ENCODE results near the gene SLC19A1. TPM values are rescaled to one million over a fixed set of nuclear protein-coding genes. Genes with fewer than 3 reads are reported as not detected.

Gene SLC19A1
- total and polyA plus RNA-seq, 2 donors from 2014 or later = 5.1 to 7.2 TPM

GRCh38 chr21:45551783-45552695, 9.8 kb upstream of the SLC19A1 start:
- no peak for FAIRE-seq
- Histone ChIP-seq H3K36me3 (ENCODE audit: control insufficient read depth in 2 of 3, insufficient read depth in 3 of 3, low read length in 3 of 3) (no peaks in the 10 kb centered on the region), H3K4me3 (ENCODE audit: low read length in 3 of 3) (no peak overlapping the region), H3K9ac (ENCODE audit: low read length in 3 of 3) (no peak overlapping the region), H3K27ac (ENCODE audit: low read depth in 2 of 2, low read length in 2 of 2) (no peak overlapping the region), H3K4me1 (ENCODE audit: control insufficient read depth in 2 of 3, insufficient read depth in 2 of 3, low read depth in 1 of 3, low read length in 3 of 3) (peaks cover 0 to 2% (median 0%) of the 10 kb centered on the region in 3 donors), H3K9me3 (ENCODE audit: control insufficient read depth in 2 of 3, insufficient read depth in 1 of 3, low read length in 3 of 3) (no peaks in the 10 kb centered on the region), H3K27me3 (ENCODE audit: control insufficient read depth, insufficient read depth, low read length) (no peaks in the 10 kb centered on the region)
- peak in 2 of 5 donors; percentile 47 to 72 for DNase-seq
- intact Hi-C loops (cut with DNase I) = no loop called here
- TF ChIP-seq, protein P1, sequence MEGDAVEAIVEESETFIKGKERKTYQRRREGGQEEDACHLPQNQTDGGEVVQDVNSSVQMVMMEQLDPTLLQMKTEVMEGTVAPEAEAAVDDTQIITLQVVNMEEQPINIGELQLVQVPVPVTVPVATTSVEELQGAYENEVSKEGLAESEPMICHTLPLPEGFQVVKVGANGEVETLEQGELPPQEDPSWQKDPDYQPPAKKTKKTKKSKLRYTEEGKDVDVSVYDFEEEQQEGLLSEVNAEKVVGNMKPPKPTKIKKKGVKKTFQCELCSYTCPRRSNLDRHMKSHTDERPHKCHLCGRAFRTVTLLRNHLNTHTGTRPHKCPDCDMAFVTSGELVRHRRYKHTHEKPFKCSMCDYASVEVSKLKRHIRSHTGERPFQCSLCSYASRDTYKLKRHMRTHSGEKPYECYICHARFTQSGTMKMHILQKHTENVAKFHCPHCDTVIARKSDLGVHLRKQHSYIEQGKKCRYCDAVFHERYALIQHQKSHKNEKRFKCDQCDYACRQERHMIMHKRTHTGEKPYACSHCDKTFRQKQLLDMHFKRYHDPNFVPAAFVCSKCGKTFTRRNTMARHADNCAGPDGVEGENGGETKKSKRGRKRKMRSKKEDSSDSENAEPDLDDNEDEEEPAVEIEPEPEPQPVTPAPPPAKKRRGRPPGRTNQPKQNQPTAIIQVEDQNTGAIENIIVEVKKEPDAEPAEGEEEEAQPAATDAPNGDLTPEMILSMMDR (IDR thresholded peaks at IDR 0.05; ENCODE audit: borderline replicate concordance, extremely low read depth, insufficient read depth) = no peak

DNA sequence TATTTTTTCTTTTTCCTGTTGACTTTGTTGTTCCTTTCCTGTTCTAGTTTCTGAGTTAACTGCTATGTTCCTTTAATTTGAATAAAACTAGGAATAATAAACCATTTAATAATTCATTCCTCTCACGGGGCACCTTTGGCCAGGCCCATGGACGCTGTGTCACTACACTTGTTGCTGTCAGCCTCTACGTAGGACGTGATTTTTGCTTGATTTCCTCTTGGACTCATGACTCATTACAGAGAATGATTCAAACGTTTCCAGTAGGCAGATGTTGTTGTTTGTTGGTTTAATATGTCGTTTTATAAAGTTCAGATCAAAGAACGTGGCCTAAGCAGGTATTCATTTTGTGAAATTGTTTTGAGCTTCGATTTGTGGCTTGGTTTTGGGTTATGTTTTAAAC, 9.1 kb upstream of the SLC19A1 start:
- TF ChIP-seq, protein P1 (IDR thresholded peaks at IDR 0.05; ENCODE audit: borderline replicate concordance, extremely low read depth, insufficient read depth) = no peak
- Histone ChIP-seq H3K27me3 (ENCODE audit: control insufficient read depth, insufficient read depth, low read length) (no peaks in the 10 kb centered on the region), H3K4me1 (ENCODE audit: control insufficient read depth in 2 of 3, insufficient read depth in 2 of 3, low read depth in 1 of 3, low read length in 3 of 3) (peaks cover 0 to 2% (median 0%) of the 10 kb centered on the region in 3 donors), H3K9ac (ENCODE audit: low read length in 3 of 3) (no peak overlapping the region), H3K27ac (ENCODE audit: low read depth in 2 of 2, low read length in 2 of 2) (no peak overlapping the region), H3K4me3 (ENCODE audit: low read length in 3 of 3) (no peak overlapping the region), H3K36me3 (ENCODE audit: control insufficient read depth in 2 of 3, insufficient read depth in 3 of 3, low read length in 3 of 3) (no peaks in the 10 kb centered on the region), H3K9me3 (ENCODE audit: control insufficient read depth in 2 of 3, insufficient read depth in 1 of 3, low read length in 3 of 3) (no peaks in the 10 kb centered on the region)
- intact Hi-C loops (cut with DNase I) = no loop called here
- peak in 2 of 5 donors; percentile 12 to 80 for DNase-seq
- no peak for FAIRE-seq

GRCh38 chr21:45550522-45551210, 8.4 kb upstream of the SLC19A1 start:
- FAIRE-seq (no peak), DNase-seq (peak in 3 of 5 donors; percentile 55 to 75 (median 67))
- intact Hi-C loops (cut with DNase I) = no loop called here
- H3K9ac ChIP-seq (ENCODE audit: low read length in 3 of 3) = no peak overlapping the region
- H3K9me3 ChIP-seq (ENCODE audit: control insufficient read depth in 2 of 3, insufficient read depth in 1 of 3, low read length in 3 of 3) = no peaks in the 10 kb centered on the region
- H3K4me3 ChIP-seq (ENCODE audit: low read length in 3 of 3) = no peak overlapping the region
- peaks cover 0 to 2% (median 0%) of the 10 kb centered on the region in 3 donors for H3K4me1 ChIP-seq (ENCODE audit: control insufficient read depth in 2 of 3, insufficient read depth in 2 of 3, low read depth in 1 of 3, low read length in 3 of 3)
- no peaks in the 10 kb centered on the region for H3K27me3 ChIP-seq (ENCODE audit: control insufficient read depth, insufficient read depth, low read length)
- no peak overlapping the region for H3K27ac ChIP-seq (ENCODE audit: low read depth in 2 of 2, low read length in 2 of 2)
- TF ChIP-seq, protein P1 (IDR thresholded peaks at IDR 0.05; ENCODE audit: borderline replicate concordance, extremely low read depth, insufficient read depth) = no peak
- H3K36me3 ChIP-seq (ENCODE audit: control insufficient read depth in 2 of 3, insufficient read depth in 3 of 3, low read length in 3 of 3) = no peaks in the 10 kb centered on the region

Data from kidney (tissue), 14 donors.